ENCODE data around the gene PLEKHG4B. TPM values are rescaled to one million over a fixed set of nuclear protein-coding genes. Genes with fewer than 3 reads are reported as not detected.
A peak's percentile ranks its signal among the peaks of the same experiment; 100 is the strongest.

The PLEKHG4B gene
- total RNA-seq, 1 donor from 2014 or later = 5.4 TPM

- TF ChIP-seq, protein P1, sequence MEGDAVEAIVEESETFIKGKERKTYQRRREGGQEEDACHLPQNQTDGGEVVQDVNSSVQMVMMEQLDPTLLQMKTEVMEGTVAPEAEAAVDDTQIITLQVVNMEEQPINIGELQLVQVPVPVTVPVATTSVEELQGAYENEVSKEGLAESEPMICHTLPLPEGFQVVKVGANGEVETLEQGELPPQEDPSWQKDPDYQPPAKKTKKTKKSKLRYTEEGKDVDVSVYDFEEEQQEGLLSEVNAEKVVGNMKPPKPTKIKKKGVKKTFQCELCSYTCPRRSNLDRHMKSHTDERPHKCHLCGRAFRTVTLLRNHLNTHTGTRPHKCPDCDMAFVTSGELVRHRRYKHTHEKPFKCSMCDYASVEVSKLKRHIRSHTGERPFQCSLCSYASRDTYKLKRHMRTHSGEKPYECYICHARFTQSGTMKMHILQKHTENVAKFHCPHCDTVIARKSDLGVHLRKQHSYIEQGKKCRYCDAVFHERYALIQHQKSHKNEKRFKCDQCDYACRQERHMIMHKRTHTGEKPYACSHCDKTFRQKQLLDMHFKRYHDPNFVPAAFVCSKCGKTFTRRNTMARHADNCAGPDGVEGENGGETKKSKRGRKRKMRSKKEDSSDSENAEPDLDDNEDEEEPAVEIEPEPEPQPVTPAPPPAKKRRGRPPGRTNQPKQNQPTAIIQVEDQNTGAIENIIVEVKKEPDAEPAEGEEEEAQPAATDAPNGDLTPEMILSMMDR (IDR thresholded peaks at IDR 0.05; ENCODE audit: insufficient read depth, low read length, poor library complexity, severe bottlenecking) = no peak
- no peak for DNase-seq (ENCODE audit: low read depth)
- peaks cover 24% of the 10 kb centered on the region for H3K27me3 ChIP-seq (ENCODE audit: control insufficient read depth, insufficient read depth, low read length)
- no peak overlapping the region for H3K4me3 ChIP-seq (ENCODE audit: low read depth, low read length)
- no peaks in the 10 kb centered on the region for H3K36me3 ChIP-seq (ENCODE audit: control insufficient read depth, insufficient read depth, low read length)
These were observed 94.4 kb downstream of the PLEKHG4B start for GRCh38 chr5:186091-187041.

GRCh38 chr5:187042-187431 lies 95.1 kb downstream of the PLEKHG4B start:
- no peaks in the 10 kb centered on the region for H3K36me3 ChIP-seq (ENCODE audit: control insufficient read depth, insufficient read depth, low read length)
- DNase-seq (ENCODE audit: low read depth) = no peak
- H3K4me3 ChIP-seq (ENCODE audit: low read depth, low read length) = no peak overlapping the region
- peaks cover 30% of the 10 kb centered on the region for H3K27me3 ChIP-seq (ENCODE audit: control insufficient read depth, insufficient read depth, low read length)
- TF ChIP-seq, protein P1 (IDR thresholded peaks at IDR 0.05; ENCODE audit: insufficient read depth, low read length, poor library complexity, severe bottlenecking) = no peak

DNA sequence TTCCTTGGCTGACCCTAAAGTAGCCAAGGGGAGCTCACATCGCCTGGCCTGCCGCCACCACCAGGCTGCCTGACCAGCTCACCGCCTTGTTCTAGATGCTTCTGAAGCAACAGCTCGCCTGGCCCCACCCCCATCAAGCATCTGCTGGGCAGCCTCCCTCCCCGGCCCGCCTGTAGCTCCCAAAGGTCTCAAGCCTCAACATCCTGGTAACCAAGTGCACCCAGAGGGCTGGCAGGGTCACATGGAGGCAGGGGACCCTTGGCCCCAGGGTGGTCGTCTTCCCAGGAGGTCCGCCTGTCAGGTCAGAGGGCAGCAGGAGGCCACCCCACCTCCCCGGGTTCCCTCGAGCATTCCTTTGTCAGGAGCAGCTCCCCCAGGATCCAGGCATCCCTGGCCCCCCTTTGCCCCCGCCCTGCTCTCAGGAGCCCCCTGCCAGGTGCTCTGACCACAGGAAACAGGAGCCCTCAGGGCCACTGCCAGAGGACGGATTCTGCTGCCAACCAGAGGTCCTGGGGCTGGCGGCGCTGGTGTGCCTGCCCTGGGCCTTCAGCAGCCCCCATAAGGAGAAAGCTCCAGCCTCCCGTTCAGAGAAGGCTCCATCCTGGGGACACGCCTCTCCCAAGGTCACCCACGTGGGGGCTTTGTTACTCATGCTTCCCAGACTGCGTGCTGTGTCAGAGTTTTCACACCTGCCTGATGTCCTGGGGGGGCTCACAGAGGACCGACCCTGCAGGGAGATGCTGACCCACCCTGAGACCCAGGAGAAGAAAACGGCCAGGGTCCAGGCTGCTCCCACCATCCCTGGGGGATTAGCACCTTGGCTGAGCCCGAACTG lies 95.9 kb downstream of the PLEKHG4B start:
- Histone ChIP-seq H3K4me3 (ENCODE audit: low read depth, low read length) (no peak overlapping the region), H3K27me3 (ENCODE audit: control insufficient read depth, insufficient read depth, low read length) (peaks cover 38% of the 10 kb centered on the region), H3K36me3 (ENCODE audit: control insufficient read depth, insufficient read depth, low read length) (no peaks in the 10 kb centered on the region)
- TF ChIP-seq, protein P1 (IDR thresholded peaks at IDR 0.05; ENCODE audit: insufficient read depth, low read length, poor library complexity, severe bottlenecking) = no peak
- no peak for DNase-seq (ENCODE audit: low read depth)

DNA sequence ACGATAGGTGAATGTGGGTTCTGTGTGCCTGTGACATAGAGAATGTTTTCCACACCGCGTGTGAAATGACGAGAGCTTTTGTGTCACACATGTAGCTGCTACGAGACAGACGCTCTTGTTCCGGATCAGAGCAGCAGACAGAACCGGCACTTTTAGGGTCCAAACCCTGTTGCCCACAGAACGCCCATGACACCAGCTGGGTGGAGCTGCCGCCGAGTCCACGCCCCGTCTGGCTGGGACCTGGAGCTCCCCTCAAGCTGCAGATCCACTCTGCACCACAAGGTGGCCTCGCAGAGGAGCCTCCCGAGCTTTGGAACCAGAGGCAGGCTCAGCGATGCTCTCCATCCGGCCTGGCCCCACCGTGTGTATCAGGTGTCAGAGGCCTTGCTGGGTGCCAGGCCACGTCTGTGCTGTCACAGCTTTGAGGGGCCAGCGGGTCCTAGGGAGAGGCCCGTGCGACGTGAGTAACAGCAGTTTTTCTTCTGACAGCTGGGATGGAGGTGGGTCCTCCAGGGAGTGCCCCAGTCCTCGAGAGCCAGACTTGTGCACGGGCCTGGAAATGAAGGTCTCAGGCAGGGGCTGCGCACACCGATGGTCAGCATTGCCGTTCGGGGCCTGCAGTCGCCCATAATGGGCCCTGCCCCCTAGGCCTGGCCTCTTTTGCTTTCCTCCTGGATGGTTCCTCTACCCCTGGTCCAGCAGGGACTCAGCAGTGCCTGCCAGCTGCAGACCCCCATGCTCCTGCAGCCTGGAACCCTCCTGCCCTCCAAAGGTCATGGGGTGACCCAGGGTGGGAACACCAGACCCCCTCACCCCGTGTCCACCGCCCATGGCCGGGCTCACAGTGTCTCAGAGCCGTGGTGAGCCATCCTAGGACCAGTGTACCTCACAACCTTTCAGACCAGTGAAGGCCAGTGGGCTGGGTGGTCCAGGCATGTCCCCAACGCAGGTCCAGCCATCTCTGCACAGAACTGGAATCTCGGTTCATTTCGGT lies 96.8 kb downstream of the PLEKHG4B start:
- H3K27me3 ChIP-seq (ENCODE audit: control insufficient read depth, insufficient read depth, low read length) = peaks cover 40% of the 10 kb centered on the region
- no peaks in the 10 kb centered on the region for H3K36me3 ChIP-seq (ENCODE audit: control insufficient read depth, insufficient read depth, low read length)
- peak; percentile 26 for DNase-seq (ENCODE audit: low read depth)
- TF ChIP-seq, protein P1 (IDR thresholded peaks at IDR 0.05; ENCODE audit: insufficient read depth, low read length, poor library complexity, severe bottlenecking) = peak; percentile 95
- no peak overlapping the region for H3K4me3 ChIP-seq (ENCODE audit: low read depth, low read length)

DNA sequence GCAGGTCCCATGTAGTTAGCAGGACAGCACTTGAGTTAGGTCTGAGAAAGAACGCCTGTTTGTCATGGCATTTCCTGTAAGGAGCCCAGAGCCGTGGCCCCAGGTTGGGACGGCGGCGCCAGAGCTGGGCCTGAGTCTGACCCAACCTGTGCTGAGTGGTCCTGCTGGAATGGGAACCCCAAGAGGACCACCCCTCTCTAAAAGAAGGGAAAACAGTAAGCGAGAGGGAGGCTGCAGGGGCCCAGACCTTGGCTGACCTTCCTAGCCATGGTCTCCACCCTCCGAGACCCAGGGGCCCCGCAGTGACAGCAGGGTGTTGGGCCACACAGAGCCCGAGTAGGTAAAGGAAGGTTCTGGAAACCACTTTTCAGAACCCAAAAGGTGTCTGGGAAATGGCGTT lies 97.5 kb downstream of the PLEKHG4B start:
- Histone ChIP-seq H3K27me3 (ENCODE audit: control insufficient read depth, insufficient read depth, low read length) (peaks cover 40% of the 10 kb centered on the region), H3K4me3 (ENCODE audit: low read depth, low read length) (no peak overlapping the region), H3K36me3 (ENCODE audit: control insufficient read depth, insufficient read depth, low read length) (no peaks in the 10 kb centered on the region)
- TF ChIP-seq, protein P1 (IDR thresholded peaks at IDR 0.05; ENCODE audit: insufficient read depth, low read length, poor library complexity, severe bottlenecking) = no peak
- DNase-seq (ENCODE audit: low read depth) = no peak
